ENCODE measurements around the gene MYO3B.

The MYO3B gene

DNA sequence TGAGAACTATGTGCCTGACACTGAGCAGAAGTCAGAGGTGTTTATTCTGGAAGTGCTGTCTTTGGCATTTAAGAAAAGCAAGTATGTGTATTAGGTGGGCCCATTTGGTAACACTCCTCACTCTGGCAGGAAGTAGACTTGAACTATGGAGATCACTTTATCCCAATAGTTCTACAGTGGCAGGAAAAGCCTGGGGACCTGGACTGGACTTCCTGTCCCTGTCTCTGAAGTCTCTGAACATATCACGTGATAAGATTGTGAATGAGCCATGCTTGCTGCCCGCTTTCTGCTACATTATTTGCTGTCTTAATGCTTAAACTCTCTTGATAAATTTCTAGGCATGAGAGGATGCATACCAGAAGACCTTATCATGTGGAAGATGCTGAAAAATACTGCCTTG, 203.7 kb downstream of the MYO3B start:
- TF ChIP-seq FOXP2 (optimal IDR thresholded peaks at IDR 0.05; ENCODE audit: borderline replicate concordance, extremely low read depth, extremely low read length, insufficient read depth) (no peak), SIN3A (IDR thresholded peaks at IDR 0.05; ENCODE audit: borderline replicate concordance, insufficient read depth, low read length) (no peak), TAF1 (IDR thresholded peaks at IDR 0.05; ENCODE audit: borderline replicate concordance, insufficient read depth, low read length) (no peak), POLR2AphosphoS5 (IDR thresholded peaks at IDR 0.05; ENCODE audit: low read depth, low read length) (no peak)
- TF ChIP-seq, protein P1, sequence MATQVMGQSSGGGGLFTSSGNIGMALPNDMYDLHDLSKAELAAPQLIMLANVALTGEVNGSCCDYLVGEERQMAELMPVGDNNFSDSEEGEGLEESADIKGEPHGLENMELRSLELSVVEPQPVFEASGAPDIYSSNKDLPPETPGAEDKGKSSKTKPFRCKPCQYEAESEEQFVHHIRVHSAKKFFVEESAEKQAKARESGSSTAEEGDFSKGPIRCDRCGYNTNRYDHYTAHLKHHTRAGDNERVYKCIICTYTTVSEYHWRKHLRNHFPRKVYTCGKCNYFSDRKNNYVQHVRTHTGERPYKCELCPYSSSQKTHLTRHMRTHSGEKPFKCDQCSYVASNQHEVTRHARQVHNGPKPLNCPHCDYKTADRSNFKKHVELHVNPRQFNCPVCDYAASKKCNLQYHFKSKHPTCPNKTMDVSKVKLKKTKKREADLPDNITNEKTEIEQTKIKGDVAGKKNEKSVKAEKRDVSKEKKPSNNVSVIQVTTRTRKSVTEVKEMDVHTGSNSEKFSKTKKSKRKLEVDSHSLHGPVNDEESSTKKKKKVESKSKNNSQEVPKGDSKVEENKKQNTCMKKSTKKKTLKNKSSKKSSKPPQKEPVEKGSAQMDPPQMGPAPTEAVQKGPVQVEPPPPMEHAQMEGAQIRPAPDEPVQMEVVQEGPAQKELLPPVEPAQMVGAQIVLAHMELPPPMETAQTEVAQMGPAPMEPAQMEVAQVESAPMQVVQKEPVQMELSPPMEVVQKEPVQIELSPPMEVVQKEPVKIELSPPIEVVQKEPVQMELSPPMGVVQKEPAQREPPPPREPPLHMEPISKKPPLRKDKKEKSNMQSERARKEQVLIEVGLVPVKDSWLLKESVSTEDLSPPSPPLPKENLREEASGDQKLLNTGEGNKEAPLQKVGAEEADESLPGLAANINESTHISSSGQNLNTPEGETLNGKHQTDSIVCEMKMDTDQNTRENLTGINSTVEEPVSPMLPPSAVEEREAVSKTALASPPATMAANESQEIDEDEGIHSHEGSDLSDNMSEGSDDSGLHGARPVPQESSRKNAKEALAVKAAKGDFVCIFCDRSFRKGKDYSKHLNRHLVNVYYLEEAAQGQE (IDR thresholded peaks at IDR 0.05; ENCODE audit: insufficient read depth in 1 of 2, low read depth in 2 of 2, low read length in 2 of 2): no peak

DNA sequence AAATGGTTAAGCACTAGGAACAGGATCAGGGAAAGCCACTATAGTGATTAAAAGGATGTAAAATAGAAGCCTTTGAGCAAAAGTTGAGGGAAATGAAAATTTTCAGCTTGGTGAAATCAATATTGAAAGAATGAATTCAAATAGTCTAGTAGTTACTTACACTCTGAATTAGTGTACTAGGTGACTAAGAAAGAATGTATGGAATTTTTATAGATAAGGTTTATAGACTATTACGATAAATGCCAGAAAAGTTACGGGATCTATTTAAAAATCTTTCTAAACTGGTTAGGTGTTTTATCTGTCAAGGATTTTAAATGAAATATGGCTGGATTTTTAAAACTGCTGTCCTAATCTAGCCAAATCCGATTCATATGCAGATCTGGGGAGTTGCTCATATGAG, 208.6 kb downstream of the MYO3B start:
- TF ChIP-seq SIN3A (IDR thresholded peaks at IDR 0.05; ENCODE audit: borderline replicate concordance, insufficient read depth, low read length) (no peak), POLR2AphosphoS5 (IDR thresholded peaks at IDR 0.05; ENCODE audit: low read depth, low read length) (no peak), FOXP2 (optimal IDR thresholded peaks at IDR 0.05; ENCODE audit: borderline replicate concordance, extremely low read depth, extremely low read length, insufficient read depth) (no peak), TAF1 (IDR thresholded peaks at IDR 0.05; ENCODE audit: borderline replicate concordance, insufficient read depth, low read length) (no peak)
- TF ChIP-seq, protein P1 (IDR thresholded peaks at IDR 0.05; ENCODE audit: insufficient read depth in 1 of 2, low read depth in 2 of 2, low read length in 2 of 2): no peak

DNA sequence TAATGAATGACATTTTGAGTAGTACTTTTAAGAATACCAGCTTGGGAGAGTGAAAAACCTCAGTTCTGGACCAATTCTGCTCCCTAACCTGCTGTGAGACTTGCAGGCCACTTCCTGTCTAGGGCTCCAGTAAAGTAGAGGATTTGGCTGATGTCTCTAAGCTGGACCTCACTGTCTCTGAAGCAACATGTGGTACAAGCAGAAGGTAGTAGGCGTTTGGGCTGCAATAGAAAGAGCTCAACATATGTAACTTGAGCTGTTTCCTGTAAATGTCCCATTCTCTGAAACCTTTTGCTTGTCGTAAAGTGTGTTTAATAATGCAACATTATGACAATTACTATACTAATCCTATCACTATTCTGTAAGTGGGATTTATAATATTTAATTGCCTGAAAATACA, 213.1 kb downstream of the MYO3B start:
- TF ChIP-seq POLR2AphosphoS5 (IDR thresholded peaks at IDR 0.05; ENCODE audit: low read depth, low read length) (no peak), FOXP2 (optimal IDR thresholded peaks at IDR 0.05; ENCODE audit: borderline replicate concordance, extremely low read depth, extremely low read length, insufficient read depth) (no peak), TAF1 (IDR thresholded peaks at IDR 0.05; ENCODE audit: borderline replicate concordance, insufficient read depth, low read length) (no peak), SIN3A (IDR thresholded peaks at IDR 0.05; ENCODE audit: borderline replicate concordance, insufficient read depth, low read length) (no peak)
- TF ChIP-seq, protein P1 (IDR thresholded peaks at IDR 0.05; ENCODE audit: insufficient read depth in 1 of 2, low read depth in 2 of 2, low read length in 2 of 2): no peak

DNA sequence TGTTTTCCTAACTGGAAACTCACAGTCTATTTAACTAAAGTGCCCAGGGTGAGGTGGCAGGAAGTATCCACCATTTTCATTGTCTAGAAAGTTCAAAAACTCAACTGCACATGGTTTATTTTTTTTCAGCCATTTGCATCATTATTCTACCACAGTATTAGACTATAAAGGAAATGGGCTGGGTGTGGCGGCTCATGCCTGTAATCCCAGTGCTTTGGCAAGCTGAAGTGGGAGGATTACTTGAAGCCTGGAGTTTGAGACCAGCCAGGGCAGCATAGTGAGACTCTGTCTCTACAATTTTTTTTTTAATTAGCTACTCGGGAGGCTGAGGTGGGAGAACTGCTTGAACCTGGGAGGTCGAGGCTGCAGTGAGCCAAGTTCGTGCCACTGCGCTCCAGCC, 213.8 kb downstream of the MYO3B start:
- TF ChIP-seq, protein P1 (IDR thresholded peaks at IDR 0.05; ENCODE audit: insufficient read depth in 1 of 2, low read depth in 2 of 2, low read length in 2 of 2): no peak
- TF ChIP-seq FOXP2 (optimal IDR thresholded peaks at IDR 0.05; ENCODE audit: borderline replicate concordance, extremely low read depth, extremely low read length, insufficient read depth): no peak
- no peak for TF ChIP-seq TAF1 (IDR thresholded peaks at IDR 0.05; ENCODE audit: borderline replicate concordance, insufficient read depth, low read length)

DNA sequence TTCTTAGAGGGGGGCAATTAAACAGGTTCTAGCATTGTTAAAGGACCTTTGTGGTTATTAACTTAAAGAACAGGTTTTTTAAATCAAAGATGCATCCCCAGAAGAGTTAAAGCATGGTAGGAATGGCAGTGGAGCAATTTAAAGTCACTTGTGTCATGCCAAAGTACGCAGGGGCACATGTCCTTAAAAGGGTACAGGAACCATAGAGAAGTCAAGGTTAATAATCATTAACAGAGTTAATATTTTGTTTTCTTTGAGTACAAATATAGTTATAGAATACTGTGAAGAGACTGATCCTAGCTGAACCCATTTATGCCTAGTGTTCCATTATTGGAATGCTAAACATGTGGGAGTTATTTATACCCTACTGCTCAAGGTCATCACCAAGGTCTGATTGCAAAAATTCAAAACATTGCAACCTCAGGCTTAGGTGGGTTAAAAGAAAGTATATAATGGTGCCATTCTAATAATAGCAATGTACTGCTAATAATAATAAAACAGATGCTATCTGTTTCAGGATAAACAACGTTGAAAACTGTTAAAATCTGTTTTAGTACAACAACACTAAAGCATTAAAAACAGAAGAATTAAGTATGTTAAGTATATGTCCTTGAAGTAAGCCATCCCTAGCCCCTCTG, 216.0 kb downstream of the MYO3B start:
- no peak for TF ChIP-seq SIN3A (IDR thresholded peaks at IDR 0.05; ENCODE audit: borderline replicate concordance, insufficient read depth, low read length)
- TF ChIP-seq FOXP2 (optimal IDR thresholded peaks at IDR 0.05; ENCODE audit: borderline replicate concordance, extremely low read depth, extremely low read length, insufficient read depth): no peak
- TF ChIP-seq TAF1 (IDR thresholded peaks at IDR 0.05; ENCODE audit: borderline replicate concordance, insufficient read depth, low read length): no peak
- TF ChIP-seq, protein P1 (IDR thresholded peaks at IDR 0.05; ENCODE audit: insufficient read depth in 1 of 2, low read depth in 2 of 2, low read length in 2 of 2): no peak
- TF ChIP-seq POLR2AphosphoS5 (IDR thresholded peaks at IDR 0.05; ENCODE audit: low read depth, low read length): no peak
